H1 (cell line): Measurements from ENCODE around the gene COA3. TPM values are rescaled to one million over a fixed set of nuclear protein-coding genes. Genes with fewer than 3 reads are reported as not detected.

Experiments used
- CTCF ChIA-PET: fragments of 300-600 bp; sonication (Branson Sonifier 250); formaldehyde crosslinking; loops from one replicate; lab custom pipeline; 2021; ENCODE audit not compliant: partially characterized antibody; lab: Charles Lee
- POLR2A ChIA-PET: fragments of 300-600 bp; sonication (Branson Sonifier 250); formaldehyde crosslinking; loops from one replicate; lab custom pipeline; 2021; ENCODE audit warnings: inconsistent platforms; ENCODE audit not compliant: partially characterized antibody; lab: Charles Lee
- DNase-seq, 2 experiments: peaks; one replicate each; pipeline versions ENCODE4 v3.0.0 to v3.0.0-alpha.2; 2010 to 2022; ENCODE audit warnings: low spot score in 2 of 2, low read depth in 1 of 2, mixed read lengths in 1 of 2
- FAIRE-seq: peaks from 2 replicates; lab custom pipeline; 2011; peaks lifted over from hg19 to GRCh38; lab: Jason Lieb, UNC
- H2AFZ ChIP-seq: 2 replicates; pipeline ENCODE4 v1.8.1; 2012; ENCODE audit warnings: low read length, inconsistent platforms
- H2AK5ac ChIP-seq: 2 replicates; pipeline ENCODE4 v1.6.1; 2013; ENCODE audit warnings: low read depth, low read length
- H2BK120ac ChIP-seq: replicated peaks from 2 replicates; pipeline ENCODE3; 2013; ENCODE audit warnings: low read depth, low read length, inconsistent platforms
- H2BK12ac ChIP-seq: 2 replicates; pipeline ENCODE4 v1.6.1; 2013; ENCODE audit warnings: low read depth, low read length
- H2BK15ac ChIP-seq: 2 replicates; pipeline ENCODE4 v1.6.1; 2013; ENCODE audit warnings: low read length
- H2BK20ac ChIP-seq: 2 replicates; pipeline ENCODE4 v1.6.1; 2013; ENCODE audit warnings: low read length
- H2BK5ac ChIP-seq: 2 replicates; pipeline ENCODE4 v1.6.1; 2013; ENCODE audit warnings: low read depth, low read length
- H3K14ac ChIP-seq: 2 replicates; pipeline ENCODE4 v1.6.1; 2013; ENCODE audit warnings: inconsistent platforms; ENCODE audit not compliant: insufficient read length
- H3K18ac ChIP-seq: 2 replicates; pipeline ENCODE4 v1.6.1; 2013; ENCODE audit warnings: low read length; ENCODE audit errors: extremely low read depth
- H3K23ac ChIP-seq: 2 replicates; pipeline ENCODE4 v1.6.1; 2013; ENCODE audit warnings: inconsistent platforms; ENCODE audit not compliant: insufficient read length
- H3K23me2 ChIP-seq: 2 replicates; pipeline ENCODE4 v1.6.1; 2013; ENCODE audit warnings: low read depth, low read length
- H3K27ac ChIP-seq: 2 replicates; pipeline ENCODE4 v1.6.1; 2011; ENCODE audit warnings: low read depth, low read length, inconsistent platforms
- H3K27me3 ChIP-seq, 4 experiments: replicated peaks in 1 of 4; 1 replicate in 1 of 4; 2 replicates in 3 of 4; pipeline versions ENCODE4 v1.6.1 to v1.8.1; 2011 to 2013; ENCODE audit warnings: low read length in 3 of 4, mild to moderate bottlenecking in 3 of 4, inconsistent platforms in 2 of 4, mixed read lengths in 2 of 4, moderate library complexity in 1 of 4; ENCODE audit not compliant: control insufficient read depth in 3 of 4, insufficient read depth in 3 of 4; ENCODE audit errors: extremely low read depth in 1 of 4
- H3K36me3 ChIP-seq, 4 experiments: 2 replicates each; pipeline versions ENCODE4 v1.6.1 to v1.8.1; 2011 to 2013; ENCODE audit warnings: mild to moderate bottlenecking in 4 of 4, low read length in 3 of 4, moderate library complexity in 2 of 4, control low read depth in 1 of 4, inconsistent platforms in 1 of 4; ENCODE audit not compliant: insufficient read depth in 4 of 4, control insufficient read depth in 2 of 4
- H3K4ac ChIP-seq: replicated peaks from 2 replicates; pipeline ENCODE3; 2013; ENCODE audit warnings: low read length, low read depth, mixed read lengths, inconsistent platforms; ENCODE audit not compliant: insufficient read length
- H3K4me1 ChIP-seq, 4 experiments: replicated peaks in 1 of 4; 1 replicate in 1 of 4; 2 replicates in 3 of 4; pipeline versions ENCODE4 v1.6.1 to v1.8.1; 2011 to 2013; ENCODE audit warnings: low read length in 3 of 4, inconsistent platforms in 2 of 4, mixed read lengths in 1 of 4; ENCODE audit not compliant: insufficient read depth in 4 of 4, control insufficient read depth in 3 of 4
- H3K4me2 ChIP-seq, 2 experiments: 2 replicates each; pipeline versions ENCODE4 v1.6.1 to v1.8.1; 2011 to 2013; ENCODE audit warnings: low read depth in 2 of 2, low read length in 2 of 2, control low read depth in 1 of 2, inconsistent platforms in 1 of 2, mild to moderate bottlenecking in 1 of 2; ENCODE audit not compliant: insufficient read depth in 1 of 2
- H3K4me3 ChIP-seq, 4 experiments: fragments of 200-600, 300-600 bp in 1 of 4; sonication (generic), shearing (Covaris generic), sonication (Bioruptor Twin) in 1 of 4; 2 replicates each; pipeline versions ENCODE4 v1.5.1 to v1.8.1; 2011 to 2016; ENCODE audit warnings: low read length in 4 of 4, low read depth in 3 of 4, control low read depth in 2 of 4, inconsistent platforms in 2 of 4, mild to moderate bottlenecking in 2 of 4, mixed read lengths in 1 of 4, moderate library complexity in 1 of 4; ENCODE audit not compliant: insufficient read depth in 2 of 4; ENCODE audit errors: extremely low read depth in 1 of 4
- H3K56ac ChIP-seq: replicated peaks from 2 replicates; pipeline ENCODE3; 2013; ENCODE audit warnings: low read depth, mild to moderate bottlenecking, mixed read lengths, low read length, inconsistent platforms; ENCODE audit not compliant: insufficient read length
- H3K79me1 ChIP-seq: 2 replicates; pipeline ENCODE4 v1.6.1; 2013; ENCODE audit warnings: low read depth, low read length, control low read depth
- H3K79me2 ChIP-seq, 2 experiments: 2 replicates each; pipeline versions ENCODE4 v1.6.1 to v1.8.1; 2012 to 2013; ENCODE audit warnings: low read length in 2 of 2, mild to moderate bottlenecking in 2 of 2, inconsistent platforms in 1 of 2; ENCODE audit not compliant: insufficient read depth in 2 of 2, control insufficient read depth in 1 of 2
- H3K9ac ChIP-seq, 4 experiments: replicated peaks in 1 of 4; 1 replicate in 1 of 4; 2 replicates in 3 of 4; pipeline versions ENCODE4 v1.6.1 to v1.8.1; 2011 to 2013; ENCODE audit warnings: low read depth in 3 of 4, low read length in 3 of 4, control low read depth in 2 of 4, mild to moderate bottlenecking in 2 of 4, moderate library complexity in 2 of 4, inconsistent platforms in 1 of 4; ENCODE audit errors: extremely low read depth in 1 of 4
- H3K9me3 ChIP-seq, 2 experiments: 2 replicates each; pipeline versions ENCODE4 v1.6.1 to v1.8.1; 2012 to 2013; ENCODE audit warnings: mild to moderate bottlenecking in 2 of 2, moderate library complexity in 2 of 2, control low read depth in 1 of 2, inconsistent platforms in 1 of 2, low read depth in 1 of 2, low read length in 1 of 2, mixed read lengths in 1 of 2; ENCODE audit not compliant: insufficient read depth in 2 of 2
- H4K20me1 ChIP-seq, 2 experiments: replicated peaks in 1 of 2; 2 replicates each; pipeline versions ENCODE3 to v1.8.1; 2011 to 2013; ENCODE audit warnings: inconsistent platforms in 2 of 2, low read length in 2 of 2, mild to moderate bottlenecking in 1 of 2; ENCODE audit not compliant: insufficient read depth in 2 of 2, control insufficient read depth in 1 of 2
- H4K5ac ChIP-seq: 2 replicates; pipeline ENCODE4 v1.6.1; 2013; ENCODE audit warnings: low read length, low read depth, mixed read lengths, inconsistent platforms; ENCODE audit not compliant: insufficient read length
- H4K8ac ChIP-seq: 2 replicates; pipeline ENCODE4 v1.8.0; 2013; ENCODE audit warnings: mild to moderate bottlenecking, moderate library complexity, low read length, inconsistent platforms; ENCODE audit not compliant: insufficient read depth; ENCODE audit errors: extremely low read depth
- H4K91ac ChIP-seq: replicated peaks from 2 replicates; pipeline ENCODE3; 2013; ENCODE audit warnings: low read length, mixed read lengths, inconsistent platforms; ENCODE audit not compliant: insufficient read length
- JUND ChIP-seq: IDR thresholded peaks from 2 replicates; pipeline ENCODE4 v1.6.1; 2011; ENCODE audit warnings: mild to moderate bottlenecking, improper control_type of control experiment, low read length
- POU5F1 ChIP-seq: IDR thresholded peaks from 2 replicates; pipeline ENCODE4 v1.6.1; 2011; ENCODE audit warnings: low read depth, mild to moderate bottlenecking, low read length, moderate library complexity
- RAD21 ChIP-seq, 2 experiments: IDR thresholded peaks in 1 of 2; conservative IDR thresholded peaks in 1 of 2; 2 replicates each; pipeline ENCODE4 v1.6.1; 2011; ENCODE audit warnings: low read depth in 2 of 2, low read length in 2 of 2, improper control_type of control experiment in 1 of 2, inconsistent platforms in 1 of 2, mild to moderate bottlenecking in 1 of 2, moderate library complexity in 1 of 2
- RNF2 ChIP-seq: fragments of 200-900, 300-1000 bp; sonication (generic); IDR thresholded peaks from 2 replicates; pipeline ENCODE4 v1.7.1; 2016; ENCODE audit warnings: borderline replicate concordance, low read depth, mild to moderate bottlenecking, antibody characterized with exemption, low read length; ENCODE audit not compliant: poor library complexity, severe bottlenecking; ENCODE audit errors: missing control alignments
- SIRT6 ChIP-seq: IDR thresholded peaks from one replicate; pipeline ENCODE4 v1.7.1; 2012; ENCODE audit warnings: low read length, inconsistent platforms
- SP2 ChIP-seq: IDR thresholded peaks from 2 replicates; pipeline ENCODE4 v1.6.1; 2012; ENCODE audit warnings: mild to moderate bottlenecking, low read length, inconsistent platforms
- WGBS, 2 experiments: shearing (Covaris generic) in 1 of 2; methylation state at CpG; one replicate each; pipeline versions ENCODE4 v1.1.6 to v1.1.7; 2013 to 2015; ENCODE audit warnings: low lambda C conversion rate in 2 of 2, mixed read lengths in 2 of 2, inconsistent platforms in 1 of 2, low coverage in 1 of 2, missing lambda C conversion rate in 1 of 2; ENCODE audit not compliant: insufficient replicate concordance in 2 of 2, insufficient coverage in 1 of 2, insufficient read length in 1 of 2; ENCODE audit errors: extremely low coverage in 1 of 2, missing lambda C conversion rate in 1 of 2; 5-methylcytosine and 5-hydroxymethylcytosine counted together
- polyA plus RNA-seq, 7 experiments: library from polyadenylated mRNA; depleted of rRNA in 3 of 7; stranded (reverse) in 5 of 7; unstranded in 2 of 7; fragments of >200 nt in 5 of 7; fragments of 200-250 nt in 2 of 7; gene quantifications; 1 replicate in 5 of 7; 2 replicates in 1 of 7; 4 replicates in 1 of 7; pipeline versions ENCODE4 v1.2.1 to v1.2.3, GENCODE V29; 2011 to 2013; ENCODE audit warnings: missing spikeins in 2 of 7, mixed read lengths in 2 of 7
- total RNA-seq: library from RNA; stranded (reverse); fragmentation: NEBNext Ultra II Directional; extraction: Animal tissue kit (Norgen Biotek cat#: 25700); gene quantifications from 2 replicates; pipeline ENCODE4 v1.2.1, GENCODE V29; 2021

Gene COA3
- total and polyA plus RNA-seq, 2 of the 8 experiments (the other 6 are each of a cell fraction or from before 2014, with no cell fraction given): 68.4 to 143 TPM

GRCh38 chr17:42819939-42820535 lies 21.5 kb upstream of the COA3 start:
- H2BK15ac ChIP-seq: no peak overlapping the region
- no peak overlapping the region for H2BK20ac ChIP-seq
- no peak overlapping the region for H3K4me2 ChIP-seq
- WGBS, 2 experiments: 19% methylated on average over 2 of the region's 2 CpGs; no CpG with 5 or more reads in 1 of the 2 experiments
- H3K79me1 ChIP-seq: peaks cover 5% of the 10 kb centered on the region; the same call in 1 of the 2 replicates
- CTCF ChIA-PET: interaction anchor here (0.5 to 6.8 kb wide), 31 partner anchors 11 to 380 kb away, joined by 3 to 45 read pairs (median 4); partner anchors contain the start of genes AOC3, PSME3 and RPL27
- H2AK5ac ChIP-seq: no peak overlapping the region
- no peak overlapping the region for H4K8ac ChIP-seq
- no peak overlapping the region for H3K18ac ChIP-seq
- no peak overlapping the region for H3K56ac ChIP-seq
- POLR2A ChIA-PET: interaction anchor here (0.8 to 6.1 kb wide), 4 partner anchors 9 to 109 kb away, joined by 3 to 69 read pairs (median 4); partner anchors contain the start of gene PSME3
- no peak overlapping the region for H4K5ac ChIP-seq
- H3K4me1 ChIP-seq: no peaks in the 10 kb centered on the region; a peak in 1 of 7 replicates
- H3K14ac ChIP-seq: no peak overlapping the region
- no peak overlapping the region for H2BK12ac ChIP-seq
- no peaks in the 10 kb centered on the region for H3K9me3 ChIP-seq
- no peak overlapping the region for H3K9ac ChIP-seq
- H2BK5ac ChIP-seq: no peak overlapping the region
- no peak overlapping the region for H3K4me3 ChIP-seq
- peak in 1 of 2 experiments; percentile 77 for DNase-seq
- H3K27me3 ChIP-seq: no peaks in the 10 kb centered on the region
- H3K23me2 ChIP-seq: peaks cover 4% of the 10 kb centered on the region
- H3K36me3 ChIP-seq: peaks cover 9 to 46% (median 35%) of the 10 kb centered on the region in 4 experiments
- H2AFZ ChIP-seq: no peak overlapping the region
- no peak overlapping the region for H3K23ac ChIP-seq
- no peak overlapping the region for H4K91ac ChIP-seq
- no peak overlapping the region for H3K4ac ChIP-seq
- no peaks in the 10 kb centered on the region for H4K20me1 ChIP-seq
- H3K79me2 ChIP-seq: peaks cover 0 to 8% of the 10 kb centered on the region in 2 experiments; a peak in 2 of 4 replicates
- no peak for FAIRE-seq
- no peak overlapping the region for H2BK120ac ChIP-seq
- no peak overlapping the region for H3K27ac ChIP-seq
- TF ChIP-seq JUND (peak; percentile 28; the same call in 1 of the 2 replicates), RNF2 (no peak), POU5F1 (no peak), RAD21 (IDR thresholded peaks at IDR 0.05 in 1 of 2, conservative IDR thresholded peaks at IDR 0.05 in 1 of 2; ENCODE audit: low read depth in 2 of 2, low read length in 2 of 2) (peak; percentile 33 to 59), SP2 (no peak), SIRT6 (no peak)
